ENCODE results near the gene RAB11FIP5.
"Not testable (repeated sequence)": the region's sequence is repeated elsewhere in the genome, so short reads cannot be mapped to it uniquely, and the experiment has no call there.

The RAB11FIP5 gene

GRCh38 chr2:73103018-73103542 is 9.7 kb downstream of the RAB11FIP5 start:
- no peak overlapping the region for H3K4me3 ChIP-seq (ENCODE audit: low read length)
- no peak for TF ChIP-seq CTCF (IDR thresholded peaks at IDR 0.05; ENCODE audit: insufficient read depth, low read depth, low read length, missing control alignments)
- DNase-seq (ENCODE audit: low read depth) = no peak

- no peak for DNase-seq (ENCODE audit: low read depth)
- no peak for TF ChIP-seq CTCF (IDR thresholded peaks at IDR 0.05; ENCODE audit: insufficient read depth, low read depth, low read length, missing control alignments)
- no peak overlapping the region for H3K4me3 ChIP-seq (ENCODE audit: low read length)
Observed at GRCh38 chr2:73101626-73102256, 11.0 kb downstream of the RAB11FIP5 start.

GRCh38 chr2:73100956-73101355 is 11.8 kb downstream of the RAB11FIP5 start:
- DNase-seq (ENCODE audit: low read depth) = no peak
- TF ChIP-seq CTCF (IDR thresholded peaks at IDR 0.05; ENCODE audit: insufficient read depth, low read depth, low read length, missing control alignments) = no peak
- no peak overlapping the region for H3K4me3 ChIP-seq (ENCODE audit: low read length)

GRCh38 chr2:73099486-73099885 is 13.3 kb downstream of the RAB11FIP5 start:
- DNase-seq (ENCODE audit: low read depth) = no peak
- no peak overlapping the region for H3K4me3 ChIP-seq (ENCODE audit: low read length)
- TF ChIP-seq CTCF (IDR thresholded peaks at IDR 0.05; ENCODE audit: insufficient read depth, low read depth, low read length, missing control alignments) = no peak

- no peak for DNase-seq (ENCODE audit: low read depth)
- TF ChIP-seq CTCF (IDR thresholded peaks at IDR 0.05; ENCODE audit: insufficient read depth, low read depth, low read length, missing control alignments) = no peak
- no peak overlapping the region for H3K4me3 ChIP-seq (ENCODE audit: low read length)
Observed at GRCh38 chr2:73095910-73096309, 16.8 kb downstream of the RAB11FIP5 start.

- H3K4me3 ChIP-seq (ENCODE audit: low read length); DNase-seq (ENCODE audit: low read depth): not testable (repeated sequence)
Observed at GRCh38 chr2:73093601-73094218, 19.0 kb downstream of the RAB11FIP5 start.

GRCh38 chr2:73092146-73092783 is 20.5 kb downstream of the RAB11FIP5 start:
- DNase-seq (ENCODE audit: low read depth) = no peak

More at GRCh38 chr2:73092146-73092783, 20.5 kb downstream of the RAB11FIP5 start:
- no peak overlapping the region for H3K4me3 ChIP-seq (ENCODE audit: low read length)
- no peak for TF ChIP-seq CTCF (IDR thresholded peaks at IDR 0.05; ENCODE audit: insufficient read depth, low read depth, low read length, missing control alignments)
